ENCODE measurements around the gene CPVL. TPM values are rescaled to one million over a fixed set of nuclear protein-coding genes. Genes with fewer than 3 reads are reported as not detected.

Gene CPVL
- total RNA-seq, 2 donors from 2014 or later, result 32.4 to 53.3 TPM

DNA sequence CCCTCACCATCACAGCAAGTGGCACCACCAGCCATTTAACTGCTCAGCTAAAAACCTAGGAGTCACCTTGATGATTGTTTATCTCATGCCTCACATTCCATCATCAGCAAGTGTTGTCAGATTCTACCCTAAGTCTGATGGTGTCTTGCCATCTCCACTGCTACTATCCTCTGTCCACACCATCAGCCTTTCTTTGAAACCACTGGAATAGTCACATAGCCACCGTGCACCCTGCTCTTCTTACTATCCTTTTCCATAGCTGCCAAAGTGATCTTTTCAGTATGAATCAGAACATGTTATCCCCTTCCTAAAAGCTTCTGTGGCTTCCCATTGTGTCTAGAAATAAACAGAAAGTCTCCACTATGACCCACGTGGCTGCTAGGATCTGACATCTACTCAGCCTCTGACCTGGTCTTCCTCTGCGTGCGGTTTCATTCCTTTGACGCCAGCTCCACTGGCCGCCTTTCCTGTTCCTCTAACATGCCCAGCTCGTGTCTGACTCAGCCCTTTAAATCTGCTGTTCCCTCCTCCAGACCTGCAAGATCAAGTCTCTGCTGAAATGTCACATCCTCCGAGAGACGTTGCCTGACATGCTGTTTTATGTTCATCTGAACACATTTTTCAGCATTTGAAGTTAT, 31.7 kb upstream of the CPVL start:
- peaks cover 10% of the 10 kb centered on the region for H3K9me3 Mint-ChIP-seq
- TF ChIP-seq, protein P1, sequence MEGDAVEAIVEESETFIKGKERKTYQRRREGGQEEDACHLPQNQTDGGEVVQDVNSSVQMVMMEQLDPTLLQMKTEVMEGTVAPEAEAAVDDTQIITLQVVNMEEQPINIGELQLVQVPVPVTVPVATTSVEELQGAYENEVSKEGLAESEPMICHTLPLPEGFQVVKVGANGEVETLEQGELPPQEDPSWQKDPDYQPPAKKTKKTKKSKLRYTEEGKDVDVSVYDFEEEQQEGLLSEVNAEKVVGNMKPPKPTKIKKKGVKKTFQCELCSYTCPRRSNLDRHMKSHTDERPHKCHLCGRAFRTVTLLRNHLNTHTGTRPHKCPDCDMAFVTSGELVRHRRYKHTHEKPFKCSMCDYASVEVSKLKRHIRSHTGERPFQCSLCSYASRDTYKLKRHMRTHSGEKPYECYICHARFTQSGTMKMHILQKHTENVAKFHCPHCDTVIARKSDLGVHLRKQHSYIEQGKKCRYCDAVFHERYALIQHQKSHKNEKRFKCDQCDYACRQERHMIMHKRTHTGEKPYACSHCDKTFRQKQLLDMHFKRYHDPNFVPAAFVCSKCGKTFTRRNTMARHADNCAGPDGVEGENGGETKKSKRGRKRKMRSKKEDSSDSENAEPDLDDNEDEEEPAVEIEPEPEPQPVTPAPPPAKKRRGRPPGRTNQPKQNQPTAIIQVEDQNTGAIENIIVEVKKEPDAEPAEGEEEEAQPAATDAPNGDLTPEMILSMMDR (conservative IDR thresholded peaks at IDR 0.05), result no peak
- Histone ChIP-seq H3K27ac (ENCODE audit: low read depth, low read length) (no peak overlapping the region), H3K36me3 (ENCODE audit: control insufficient read depth, insufficient read depth, low read length) (no peaks in the 10 kb centered on the region), H3K4me3 (ENCODE audit: low read length) (no peak overlapping the region), H3K27me3 (ENCODE audit: control insufficient read depth, insufficient read depth, low read length, poor library complexity, severe bottlenecking) (no peaks in the 10 kb centered on the region), H3K9me3 (ENCODE audit: control insufficient read depth, low read length) (peaks cover 11% of the 10 kb centered on the region), H3K4me1 (ENCODE audit: control insufficient read depth, insufficient read depth, low read length) (no peaks in the 10 kb centered on the region), H3K9ac (ENCODE audit: extremely low read depth, low read length, poor library complexity, severe bottlenecking) (no peak overlapping the region)
- peaks cover 11% of the 10 kb centered on the region for H3K4me1 Mint-ChIP-seq
- no peak for DNase-seq
- H3K4me3 Mint-ChIP-seq, result no peak overlapping the region
- WGBS, 2 experiments (ENCODE audit: insufficient coverage in 1 of 2, insufficient read length in 1 of 2), result 89 to 92% methylated on average over 9 of the region's 9 CpGs
- H3K27ac Mint-ChIP-seq, result no peak overlapping the region
- peaks cover 3% of the 10 kb centered on the region for H3K36me3 Mint-ChIP-seq (ENCODE audit: low read depth)
- H3K27me3 Mint-ChIP-seq (ENCODE audit: insufficient read depth), result no peaks in the 10 kb centered on the region

DNA sequence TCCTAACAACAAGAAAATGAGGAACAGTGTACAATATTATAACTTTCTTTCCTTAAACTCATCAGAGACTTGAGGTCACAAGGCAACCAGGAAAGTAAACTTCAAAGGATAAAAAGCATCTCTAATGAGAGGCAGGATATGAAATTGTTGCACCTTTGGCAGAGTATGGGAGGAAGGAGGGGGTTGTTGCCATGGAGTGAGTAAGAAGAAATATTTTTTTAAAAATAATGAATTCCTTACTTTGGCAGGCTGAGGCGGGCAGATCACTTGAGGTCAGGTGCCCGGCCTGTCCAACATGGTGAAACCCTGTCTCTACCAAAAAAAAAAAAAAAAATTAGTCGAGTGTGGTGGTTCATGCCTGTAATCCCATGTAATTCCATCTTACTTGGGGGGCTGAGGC, 27.1 kb upstream of the CPVL start:
- peaks cover 7% of the 10 kb centered on the region for H3K4me1 Mint-ChIP-seq
- H3K4me3 Mint-ChIP-seq, result no peak overlapping the region
- DNase-seq, result no peak
- Histone ChIP-seq H3K27me3 (ENCODE audit: control insufficient read depth, insufficient read depth, low read length, poor library complexity, severe bottlenecking) (no peaks in the 10 kb centered on the region), H3K27ac (ENCODE audit: low read depth, low read length) (no peak overlapping the region), H3K4me3 (ENCODE audit: low read length) (no peak overlapping the region), H3K9ac (ENCODE audit: extremely low read depth, low read length, poor library complexity, severe bottlenecking) (no peak overlapping the region), H3K9me3 (ENCODE audit: control insufficient read depth, low read length) (peaks cover 11% of the 10 kb centered on the region), H3K36me3 (ENCODE audit: control insufficient read depth, insufficient read depth, low read length) (no peaks in the 10 kb centered on the region), H3K4me1 (ENCODE audit: control insufficient read depth, insufficient read depth, low read length) (no peaks in the 10 kb centered on the region)
- peaks cover 8% of the 10 kb centered on the region for H3K9me3 Mint-ChIP-seq
- no peaks in the 10 kb centered on the region for H3K27me3 Mint-ChIP-seq (ENCODE audit: insufficient read depth)
- 83 to 95% methylated on average over 1 to 3 of the region's 3 CpGs for WGBS, 2 experiments (ENCODE audit: insufficient coverage in 1 of 2, insufficient read length in 1 of 2)
- no peak overlapping the region for H3K27ac Mint-ChIP-seq
- TF ChIP-seq, protein P1 (conservative IDR thresholded peaks at IDR 0.05), result no peak
- peaks cover 3% of the 10 kb centered on the region for H3K36me3 Mint-ChIP-seq (ENCODE audit: low read depth)

DNA sequence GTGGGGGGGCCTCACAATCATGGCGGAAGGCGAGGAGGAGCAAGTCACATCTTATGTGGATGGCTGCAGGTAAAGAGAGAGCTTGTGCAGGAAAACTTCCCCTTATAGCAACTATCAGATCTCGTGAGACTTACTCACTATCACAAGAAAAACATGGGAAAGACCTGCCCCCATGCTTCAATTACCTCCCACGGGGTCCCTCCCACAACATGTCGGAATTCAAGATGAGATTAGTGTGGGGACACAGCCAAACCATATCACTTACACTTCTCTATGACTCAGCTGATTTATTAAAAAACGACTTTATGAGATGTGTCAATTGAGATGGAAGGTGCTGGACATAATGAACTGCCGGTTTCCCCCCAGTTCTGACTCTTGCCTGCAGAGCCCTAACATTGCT, 24.4 kb upstream of the CPVL start:
- no peak overlapping the region for H3K4me3 ChIP-seq (ENCODE audit: low read length)
- WGBS, 2 experiments (ENCODE audit: insufficient coverage in 1 of 2, insufficient read length in 1 of 2), result 94 to 100% methylated on average over 3 to 7 of the region's 7 CpGs
- H3K36me3 Mint-ChIP-seq (ENCODE audit: low read depth), result peaks cover 4% of the 10 kb centered on the region
- H3K27me3 Mint-ChIP-seq (ENCODE audit: insufficient read depth), result no peaks in the 10 kb centered on the region
- no peak overlapping the region for H3K9ac ChIP-seq (ENCODE audit: extremely low read depth, low read length, poor library complexity, severe bottlenecking)
- no peak overlapping the region for H3K27ac Mint-ChIP-seq
- H3K4me1 ChIP-seq (ENCODE audit: control insufficient read depth, insufficient read depth, low read length), result no peaks in the 10 kb centered on the region
- H3K36me3 ChIP-seq (ENCODE audit: control insufficient read depth, insufficient read depth, low read length), result no peaks in the 10 kb centered on the region
- H3K27me3 ChIP-seq (ENCODE audit: control insufficient read depth, insufficient read depth, low read length, poor library complexity, severe bottlenecking), result no peaks in the 10 kb centered on the region
- TF ChIP-seq, protein P1 (conservative IDR thresholded peaks at IDR 0.05), result no peak
- H3K9me3 Mint-ChIP-seq, result peaks cover 15% of the 10 kb centered on the region
- peaks cover 4% of the 10 kb centered on the region for H3K4me1 Mint-ChIP-seq
- H3K9me3 ChIP-seq (ENCODE audit: control insufficient read depth, low read length), result peaks cover 16% of the 10 kb centered on the region
- no peak for DNase-seq
- no peak overlapping the region for H3K4me3 Mint-ChIP-seq
- no peak overlapping the region for H3K27ac ChIP-seq (ENCODE audit: low read depth, low read length)
